ENCODE results near the gene MYOM1. TPM values are rescaled to one million over a fixed set of nuclear protein-coding genes. Genes with fewer than 3 reads are reported as not detected.

MYOM1 gene
- total RNA-seq, 1 experiment from 2014 or later = 0.92 TPM

DNA sequence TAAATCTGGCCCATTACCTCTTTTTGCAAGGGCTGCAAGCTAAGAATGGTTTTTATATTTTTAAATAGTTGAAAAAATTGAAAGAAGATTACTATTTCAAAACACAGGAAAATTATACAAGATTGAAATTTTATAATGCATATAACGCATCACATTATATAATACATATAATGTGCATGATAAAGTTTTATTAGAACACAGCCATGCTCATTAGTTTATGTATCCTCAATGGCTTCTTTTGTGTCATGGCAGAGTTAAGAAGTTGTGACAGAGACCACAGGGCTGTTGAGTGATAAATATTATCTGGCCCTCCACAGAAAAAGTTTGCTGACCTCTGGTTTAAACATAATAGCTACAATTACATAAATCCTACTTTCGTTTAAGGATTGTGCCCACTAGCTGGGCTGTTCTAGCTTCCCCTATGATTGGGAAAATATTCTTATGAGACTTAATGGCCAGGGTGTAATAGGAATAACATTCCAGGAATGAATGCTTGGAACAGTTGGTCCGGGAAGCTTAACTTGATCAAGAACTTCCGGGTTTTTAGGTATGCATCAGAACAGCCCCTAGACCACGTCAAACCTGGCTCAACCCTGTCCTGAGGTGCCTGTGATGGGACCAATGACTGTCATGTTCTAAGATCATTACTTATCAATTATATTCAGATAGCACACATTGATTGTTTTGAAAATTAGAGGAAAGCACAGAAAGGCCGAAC lies 108.1 kb downstream of the MYOM1 start:
- CTCF ChIA-PET = no interaction called here
- no TSS peak for BruUV-seq (replicated peaks)

DNA sequence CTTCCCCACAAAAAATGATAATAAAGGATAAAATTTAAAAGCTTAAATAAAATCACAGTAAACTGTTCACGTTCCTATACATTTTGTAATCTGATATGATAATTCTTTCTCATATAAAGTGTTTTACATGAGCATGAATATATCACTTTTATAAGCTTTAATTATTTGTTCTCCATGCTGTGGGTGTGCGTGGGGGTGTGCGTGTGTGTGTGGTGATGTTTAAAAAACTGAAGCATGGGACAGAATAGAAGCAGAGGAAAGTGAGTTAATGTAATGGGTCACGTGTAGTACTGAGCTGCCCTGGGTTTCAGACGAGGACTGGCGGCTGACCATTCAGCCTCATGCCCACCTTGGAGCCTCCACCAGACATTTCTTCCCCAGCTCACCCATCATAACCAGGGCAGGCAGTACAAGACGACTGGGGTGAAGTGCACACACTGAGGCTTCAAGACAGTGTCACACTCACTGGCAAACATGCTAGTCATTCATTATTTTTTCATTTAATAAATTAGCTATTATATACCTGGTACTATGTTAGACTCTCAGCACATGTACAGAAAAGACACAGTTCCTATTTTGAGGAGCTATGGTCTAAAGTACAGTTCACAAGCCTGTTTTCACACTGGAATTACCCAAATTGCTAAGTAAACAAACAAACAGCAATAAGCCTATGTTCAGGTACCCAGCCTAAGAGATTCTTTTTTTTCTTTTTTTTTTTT lies 109.6 kb downstream of the MYOM1 start:
- H3K36me3 ChIP-seq (ENCODE audit: control insufficient read depth, insufficient read depth, low read length) = no peaks in the 10 kb centered on the region
- no TSS peak for BruUV-seq (replicated peaks)
- no peak overlapping the region for H3K4me3 ChIP-seq (ENCODE audit: low read depth in 2 of 2, low read length in 2 of 2)
- TF ChIP-seq TCF7L2 (IDR thresholded peaks at IDR 0.05; ENCODE audit: low read depth, low read length) (no peak), POLR2AphosphoS5 (IDR thresholded peaks at IDR 0.05; ENCODE audit: low read depth, low read length) (no peak), SIN3A (IDR thresholded peaks at IDR 0.05; ENCODE audit: borderline replicate concordance, insufficient read depth, low read depth, low read length) (no peak)
- TF ChIP-seq, protein P1, sequence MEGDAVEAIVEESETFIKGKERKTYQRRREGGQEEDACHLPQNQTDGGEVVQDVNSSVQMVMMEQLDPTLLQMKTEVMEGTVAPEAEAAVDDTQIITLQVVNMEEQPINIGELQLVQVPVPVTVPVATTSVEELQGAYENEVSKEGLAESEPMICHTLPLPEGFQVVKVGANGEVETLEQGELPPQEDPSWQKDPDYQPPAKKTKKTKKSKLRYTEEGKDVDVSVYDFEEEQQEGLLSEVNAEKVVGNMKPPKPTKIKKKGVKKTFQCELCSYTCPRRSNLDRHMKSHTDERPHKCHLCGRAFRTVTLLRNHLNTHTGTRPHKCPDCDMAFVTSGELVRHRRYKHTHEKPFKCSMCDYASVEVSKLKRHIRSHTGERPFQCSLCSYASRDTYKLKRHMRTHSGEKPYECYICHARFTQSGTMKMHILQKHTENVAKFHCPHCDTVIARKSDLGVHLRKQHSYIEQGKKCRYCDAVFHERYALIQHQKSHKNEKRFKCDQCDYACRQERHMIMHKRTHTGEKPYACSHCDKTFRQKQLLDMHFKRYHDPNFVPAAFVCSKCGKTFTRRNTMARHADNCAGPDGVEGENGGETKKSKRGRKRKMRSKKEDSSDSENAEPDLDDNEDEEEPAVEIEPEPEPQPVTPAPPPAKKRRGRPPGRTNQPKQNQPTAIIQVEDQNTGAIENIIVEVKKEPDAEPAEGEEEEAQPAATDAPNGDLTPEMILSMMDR (IDR thresholded peaks at IDR 0.05) = no peak
- TF ChIP-seq, protein P2, sequence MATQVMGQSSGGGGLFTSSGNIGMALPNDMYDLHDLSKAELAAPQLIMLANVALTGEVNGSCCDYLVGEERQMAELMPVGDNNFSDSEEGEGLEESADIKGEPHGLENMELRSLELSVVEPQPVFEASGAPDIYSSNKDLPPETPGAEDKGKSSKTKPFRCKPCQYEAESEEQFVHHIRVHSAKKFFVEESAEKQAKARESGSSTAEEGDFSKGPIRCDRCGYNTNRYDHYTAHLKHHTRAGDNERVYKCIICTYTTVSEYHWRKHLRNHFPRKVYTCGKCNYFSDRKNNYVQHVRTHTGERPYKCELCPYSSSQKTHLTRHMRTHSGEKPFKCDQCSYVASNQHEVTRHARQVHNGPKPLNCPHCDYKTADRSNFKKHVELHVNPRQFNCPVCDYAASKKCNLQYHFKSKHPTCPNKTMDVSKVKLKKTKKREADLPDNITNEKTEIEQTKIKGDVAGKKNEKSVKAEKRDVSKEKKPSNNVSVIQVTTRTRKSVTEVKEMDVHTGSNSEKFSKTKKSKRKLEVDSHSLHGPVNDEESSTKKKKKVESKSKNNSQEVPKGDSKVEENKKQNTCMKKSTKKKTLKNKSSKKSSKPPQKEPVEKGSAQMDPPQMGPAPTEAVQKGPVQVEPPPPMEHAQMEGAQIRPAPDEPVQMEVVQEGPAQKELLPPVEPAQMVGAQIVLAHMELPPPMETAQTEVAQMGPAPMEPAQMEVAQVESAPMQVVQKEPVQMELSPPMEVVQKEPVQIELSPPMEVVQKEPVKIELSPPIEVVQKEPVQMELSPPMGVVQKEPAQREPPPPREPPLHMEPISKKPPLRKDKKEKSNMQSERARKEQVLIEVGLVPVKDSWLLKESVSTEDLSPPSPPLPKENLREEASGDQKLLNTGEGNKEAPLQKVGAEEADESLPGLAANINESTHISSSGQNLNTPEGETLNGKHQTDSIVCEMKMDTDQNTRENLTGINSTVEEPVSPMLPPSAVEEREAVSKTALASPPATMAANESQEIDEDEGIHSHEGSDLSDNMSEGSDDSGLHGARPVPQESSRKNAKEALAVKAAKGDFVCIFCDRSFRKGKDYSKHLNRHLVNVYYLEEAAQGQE (IDR thresholded peaks at IDR 0.05; ENCODE audit: insufficient read depth in 1 of 2, low read depth in 2 of 2, low read length in 1 of 2) = no peak
- H3K27ac ChIP-seq (ENCODE audit: low read length) = no peak overlapping the region
- H3K9me3 ChIP-seq (ENCODE audit: control insufficient read depth, insufficient read depth, low read depth, low read length) = no peaks in the 10 kb centered on the region
- in situ Hi-C loops (cut with HindIII; ENCODE audit: low pct_unique_long_range_greater_than_20kb, low sequenced_read_pairs) = no loop called here
- CTCF ChIA-PET = no interaction called here
- intact Hi-C loops (cut with micrococcal nuclease; ENCODE audit: unreplicated experiment) = no loop called here
- H3K4me1 ChIP-seq (ENCODE audit: control insufficient read depth, insufficient read depth, low read length) = no peaks in the 10 kb centered on the region
- no peaks in the 10 kb centered on the region for H3K27me3 ChIP-seq (ENCODE audit: control insufficient read depth, insufficient read depth, low read length)
- DNase-seq (ENCODE audit: low read depth, low spot score) (no peak), ATAC-seq (no peak)
- POLR2A ChIA-PET = no interaction called here

More for the DNA sequence above, 108.1 kb downstream of the MYOM1 start:
- intact Hi-C loops (cut with micrococcal nuclease; ENCODE audit: unreplicated experiment) = no loop called here
- in situ Hi-C loops (cut with HindIII; ENCODE audit: low pct_unique_long_range_greater_than_20kb, low sequenced_read_pairs) = no loop called here
- Histone ChIP-seq H3K4me3 (ENCODE audit: low read depth in 2 of 2, low read length in 2 of 2) (no peak overlapping the region), H3K4me1 (ENCODE audit: control insufficient read depth, insufficient read depth, low read length) (no peaks in the 10 kb centered on the region), H3K27ac (ENCODE audit: low read length) (no peak overlapping the region), H3K9me3 (ENCODE audit: control insufficient read depth, insufficient read depth, low read depth, low read length) (no peaks in the 10 kb centered on the region), H3K36me3 (ENCODE audit: control insufficient read depth, insufficient read depth, low read length) (no peaks in the 10 kb centered on the region), H3K27me3 (ENCODE audit: control insufficient read depth, insufficient read depth, low read length) (no peaks in the 10 kb centered on the region)
- DNase-seq (ENCODE audit: low read depth, low spot score) (no peak), ATAC-seq (no peak)
- TF ChIP-seq POLR2AphosphoS5 (IDR thresholded peaks at IDR 0.05; ENCODE audit: low read depth, low read length) = no peak
- TF ChIP-seq, protein P1 (IDR thresholded peaks at IDR 0.05) = no peak
- TF ChIP-seq, protein P2 (IDR thresholded peaks at IDR 0.05; ENCODE audit: insufficient read depth in 1 of 2, low read depth in 2 of 2, low read length in 1 of 2) = no peak
- TF ChIP-seq SIN3A (IDR thresholded peaks at IDR 0.05; ENCODE audit: borderline replicate concordance, insufficient read depth, low read depth, low read length) = no peak
- no peak for TF ChIP-seq TCF7L2 (IDR thresholded peaks at IDR 0.05; ENCODE audit: low read depth, low read length)
- POLR2A ChIA-PET = no interaction called here
